Endothelial cell (in vitro differentiated cells): ENCODE measurements around the gene LRP1B. TPM values are rescaled to one million over a fixed set of nuclear protein-coding genes. Genes with fewer than 3 reads are reported as not detected.

ENCODE experiments used
- DNase-seq: peaks from one replicate; pipeline ENCODE4 v3.0.0; 2021; ENCODE audit warnings: low spot score
- H3K27ac Mint-ChIP-seq: one replicate; pipeline ENCODE4 v1.8.0; 2021; ENCODE audit warnings: mixed read lengths, inconsistent platforms; ENCODE audit not compliant: unreplicated experiment
- H3K27me3 Mint-ChIP-seq: one replicate; pipeline ENCODE4 v1.8.0; 2021; ENCODE audit warnings: mild to moderate bottlenecking, moderate library complexity, mixed read lengths, inconsistent platforms; ENCODE audit not compliant: unreplicated experiment
- H3K36me3 Mint-ChIP-seq: one replicate; pipeline ENCODE4 v1.8.0; 2021; ENCODE audit warnings: mild to moderate bottlenecking, low read depth, mixed read lengths, inconsistent platforms; ENCODE audit not compliant: unreplicated experiment
- H3K4me1 Mint-ChIP-seq: one replicate; pipeline ENCODE4 v1.8.0; 2021; ENCODE audit warnings: mild to moderate bottlenecking, mixed read lengths, inconsistent platforms; ENCODE audit not compliant: unreplicated experiment
- H3K4me3 Mint-ChIP-seq: one replicate; pipeline ENCODE4 v1.8.0; 2021; ENCODE audit warnings: mild to moderate bottlenecking, mixed read lengths, inconsistent platforms; ENCODE audit not compliant: unreplicated experiment
- H3K9me3 Mint-ChIP-seq: one replicate; pipeline ENCODE4 v1.8.0; 2021; ENCODE audit warnings: mixed read lengths, inconsistent platforms; ENCODE audit not compliant: unreplicated experiment
- total RNA-seq: library from RNA; stranded (reverse); fragmentation: NEBNext Ultra II Directional; extraction: Animal tissue kit (Norgen Biotek cat#: 25700); gene quantifications from one replicate; pipeline ENCODE4 v1.2.1, GENCODE V29; 2021; ENCODE audit not compliant: unreplicated experiment
- TF ChIP-seq, protein P1 (sequence below): fragments of 200-600 bp; sonication (generic); IDR thresholded peaks from one replicate; pipeline ENCODE4 v1.5.0; 2021; ENCODE audit warnings: antibody characterized with exemption; ENCODE audit not compliant: unreplicated experiment

Gene LRP1B
- total RNA-seq, 1 donor from 2014 or later = 1.4 TPM

DNA sequence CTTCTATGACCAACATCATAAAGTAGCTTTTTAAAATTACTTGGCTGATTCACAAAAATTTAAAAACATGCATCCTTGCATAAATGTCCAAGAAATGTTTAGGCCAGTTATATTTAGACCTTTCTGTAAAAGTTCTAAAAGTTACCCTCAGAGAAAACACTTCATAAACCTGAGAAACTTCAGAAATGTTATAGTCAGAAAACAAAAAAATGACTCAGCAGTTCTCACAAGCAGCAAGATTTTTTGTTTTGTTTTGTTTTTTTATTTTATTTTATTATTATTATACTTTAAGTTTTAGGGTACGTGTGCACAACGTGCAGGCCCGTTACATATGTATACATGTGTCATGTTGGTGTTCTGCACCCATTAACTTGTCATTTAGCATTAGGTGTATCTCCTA is 648.1 kb downstream of the LRP1B start:
- no peaks in the 10 kb centered on the region for H3K27me3 Mint-ChIP-seq
- no peaks in the 10 kb centered on the region for H3K36me3 Mint-ChIP-seq
- TF ChIP-seq, protein P1, sequence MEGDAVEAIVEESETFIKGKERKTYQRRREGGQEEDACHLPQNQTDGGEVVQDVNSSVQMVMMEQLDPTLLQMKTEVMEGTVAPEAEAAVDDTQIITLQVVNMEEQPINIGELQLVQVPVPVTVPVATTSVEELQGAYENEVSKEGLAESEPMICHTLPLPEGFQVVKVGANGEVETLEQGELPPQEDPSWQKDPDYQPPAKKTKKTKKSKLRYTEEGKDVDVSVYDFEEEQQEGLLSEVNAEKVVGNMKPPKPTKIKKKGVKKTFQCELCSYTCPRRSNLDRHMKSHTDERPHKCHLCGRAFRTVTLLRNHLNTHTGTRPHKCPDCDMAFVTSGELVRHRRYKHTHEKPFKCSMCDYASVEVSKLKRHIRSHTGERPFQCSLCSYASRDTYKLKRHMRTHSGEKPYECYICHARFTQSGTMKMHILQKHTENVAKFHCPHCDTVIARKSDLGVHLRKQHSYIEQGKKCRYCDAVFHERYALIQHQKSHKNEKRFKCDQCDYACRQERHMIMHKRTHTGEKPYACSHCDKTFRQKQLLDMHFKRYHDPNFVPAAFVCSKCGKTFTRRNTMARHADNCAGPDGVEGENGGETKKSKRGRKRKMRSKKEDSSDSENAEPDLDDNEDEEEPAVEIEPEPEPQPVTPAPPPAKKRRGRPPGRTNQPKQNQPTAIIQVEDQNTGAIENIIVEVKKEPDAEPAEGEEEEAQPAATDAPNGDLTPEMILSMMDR = no peak
- H3K4me1 Mint-ChIP-seq = peaks cover 14% of the 10 kb centered on the region
- no peak overlapping the region for H3K4me3 Mint-ChIP-seq
- DNase-seq = no peak
- H3K27ac Mint-ChIP-seq = no peak overlapping the region
- H3K9me3 Mint-ChIP-seq = no peaks in the 10 kb centered on the region

DNA sequence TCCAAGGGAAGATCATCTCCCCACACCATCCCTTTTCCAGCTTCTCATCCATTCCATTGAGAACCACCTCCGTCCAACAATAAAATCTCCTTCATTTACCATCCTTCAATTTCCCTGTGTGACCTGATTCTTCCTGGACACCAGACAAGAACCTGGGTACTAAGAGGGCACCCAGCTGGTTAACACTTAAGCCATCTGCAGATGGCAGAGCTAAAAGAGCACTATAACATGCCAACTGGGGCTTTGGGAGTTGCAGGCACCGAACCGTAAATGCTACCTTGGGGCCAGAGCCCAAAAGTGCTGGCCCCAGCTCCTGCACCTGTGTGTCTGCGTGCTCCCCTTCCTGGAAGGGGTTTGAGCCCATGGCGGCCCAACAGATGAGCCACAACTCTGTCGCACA is 655.0 kb downstream of the LRP1B start:
- no peak for DNase-seq
- TF ChIP-seq, protein P1 = no peak
- Mint-ChIP-seq H3K36me3 (no peaks in the 10 kb centered on the region), H3K27me3 (no peaks in the 10 kb centered on the region), H3K4me1 (peaks cover 9% of the 10 kb centered on the region), H3K27ac (no peak overlapping the region), H3K4me3 (no peak overlapping the region), H3K9me3 (no peaks in the 10 kb centered on the region)

DNA sequence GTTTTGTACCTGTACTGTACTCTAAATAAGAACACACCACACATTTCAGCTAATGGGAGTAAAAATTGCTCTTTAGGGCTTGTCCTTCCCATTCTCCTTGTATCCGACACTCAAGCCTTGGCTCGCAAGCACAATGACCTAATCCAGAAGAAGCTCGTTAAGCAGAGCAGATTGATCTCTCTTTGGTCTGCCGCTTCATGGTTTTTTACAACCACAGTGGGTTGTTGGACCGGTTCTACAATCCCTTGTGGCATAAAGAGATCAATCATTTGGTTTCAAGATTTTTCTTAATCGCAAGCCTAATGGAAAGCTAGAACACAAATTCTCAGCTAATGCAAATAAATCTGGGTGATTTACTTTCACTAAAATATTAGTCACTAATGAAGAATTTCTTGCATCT is 662.1 kb downstream of the LRP1B start:
- Mint-ChIP-seq H3K36me3 (no peaks in the 10 kb centered on the region), H3K27ac (no peak overlapping the region), H3K27me3 (no peaks in the 10 kb centered on the region), H3K4me1 (no peaks in the 10 kb centered on the region), H3K4me3 (no peak overlapping the region), H3K9me3 (no peaks in the 10 kb centered on the region)
- DNase-seq = no peak
- TF ChIP-seq, protein P1 = no peak

DNA sequence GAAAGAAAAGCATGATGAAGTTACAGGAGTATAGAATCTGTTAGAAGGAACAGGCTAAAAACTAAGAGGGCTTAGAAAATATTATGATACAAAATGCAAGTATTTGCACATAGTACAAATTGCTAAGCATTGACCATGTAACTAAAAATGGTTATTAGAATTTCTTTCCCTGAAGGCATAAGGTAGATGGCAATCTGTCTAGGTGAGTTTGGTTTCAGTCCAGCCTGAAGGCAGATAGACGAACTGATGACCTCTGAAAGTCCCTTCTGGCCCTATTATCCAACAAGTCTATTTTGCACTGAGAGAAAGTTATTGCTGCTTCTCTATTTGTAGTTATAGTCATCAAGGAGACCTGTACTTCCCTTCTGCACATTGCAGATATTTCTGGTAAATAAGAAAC is 663.5 kb downstream of the LRP1B start:
- Mint-ChIP-seq H3K27me3 (no peaks in the 10 kb centered on the region), H3K4me1 (no peaks in the 10 kb centered on the region), H3K4me3 (no peak overlapping the region), H3K27ac (no peak overlapping the region), H3K36me3 (no peaks in the 10 kb centered on the region), H3K9me3 (no peaks in the 10 kb centered on the region)
- TF ChIP-seq, protein P1 = no peak
- no peak for DNase-seq

DNA sequence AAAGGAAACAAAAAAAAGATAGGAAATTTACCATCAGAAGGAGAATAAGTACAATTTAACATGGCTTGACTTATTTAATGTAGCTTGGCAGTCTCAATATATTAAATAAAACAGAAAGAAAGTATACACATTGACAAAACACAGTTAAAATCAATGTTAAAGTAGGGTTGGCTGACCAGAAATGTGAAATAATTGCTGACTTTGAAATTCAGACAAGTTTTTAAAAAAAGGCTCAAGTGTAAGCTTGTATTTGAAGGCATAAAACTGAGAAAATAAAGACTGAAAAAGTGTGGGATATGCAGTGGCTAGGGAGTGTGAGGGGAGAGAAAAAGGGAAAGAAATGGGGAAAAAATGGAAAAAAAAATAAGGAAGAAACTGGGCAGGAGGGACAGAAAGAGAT is 665.8 kb downstream of the LRP1B start:
- Mint-ChIP-seq H3K27ac (no peak overlapping the region), H3K4me3 (no peak overlapping the region), H3K27me3 (no peaks in the 10 kb centered on the region), H3K36me3 (no peaks in the 10 kb centered on the region), H3K4me1 (no peaks in the 10 kb centered on the region), H3K9me3 (no peaks in the 10 kb centered on the region)
- no peak for DNase-seq
- TF ChIP-seq, protein P1 = no peak
